GM10266 (cell line): Measurements from ENCODE around the gene DAB2.

Experiments
- DNase-seq: peaks from one replicate; pipeline ENCODE4 v3.0.0; 2012; ENCODE audit errors: extremely low spot score
- TF ChIP-seq, protein P1 (sequence below): IDR thresholded peaks from 2 replicates; pipeline ENCODE4 v1.5.1; 2012; ENCODE audit warnings: mild to moderate bottlenecking, low read depth; ENCODE audit not compliant: control insufficient read depth, insufficient read depth; ENCODE audit errors: missing control alignments

Gene DAB2

DNA sequence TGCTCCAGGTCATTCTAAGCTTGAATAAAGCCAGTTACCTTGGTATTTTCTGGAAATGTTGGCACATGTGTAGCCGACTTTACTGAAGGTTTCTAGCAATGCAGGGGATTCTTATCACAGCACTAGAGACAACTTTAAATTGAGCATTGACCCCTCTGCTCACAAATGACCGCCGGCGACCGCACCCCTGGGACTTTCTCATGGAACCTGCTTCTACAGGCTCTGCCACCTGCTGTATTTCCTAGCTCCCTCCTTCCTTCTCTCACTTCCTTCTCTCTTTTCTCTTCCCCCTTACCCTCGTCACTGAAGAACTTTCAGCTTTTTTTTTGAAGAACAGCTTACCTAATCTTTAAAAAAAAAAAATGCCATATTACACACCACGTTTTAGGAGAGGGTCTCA is 30.9 kb upstream of the DAB2 start:
- no peak for DNase-seq
- TF ChIP-seq, protein P1, sequence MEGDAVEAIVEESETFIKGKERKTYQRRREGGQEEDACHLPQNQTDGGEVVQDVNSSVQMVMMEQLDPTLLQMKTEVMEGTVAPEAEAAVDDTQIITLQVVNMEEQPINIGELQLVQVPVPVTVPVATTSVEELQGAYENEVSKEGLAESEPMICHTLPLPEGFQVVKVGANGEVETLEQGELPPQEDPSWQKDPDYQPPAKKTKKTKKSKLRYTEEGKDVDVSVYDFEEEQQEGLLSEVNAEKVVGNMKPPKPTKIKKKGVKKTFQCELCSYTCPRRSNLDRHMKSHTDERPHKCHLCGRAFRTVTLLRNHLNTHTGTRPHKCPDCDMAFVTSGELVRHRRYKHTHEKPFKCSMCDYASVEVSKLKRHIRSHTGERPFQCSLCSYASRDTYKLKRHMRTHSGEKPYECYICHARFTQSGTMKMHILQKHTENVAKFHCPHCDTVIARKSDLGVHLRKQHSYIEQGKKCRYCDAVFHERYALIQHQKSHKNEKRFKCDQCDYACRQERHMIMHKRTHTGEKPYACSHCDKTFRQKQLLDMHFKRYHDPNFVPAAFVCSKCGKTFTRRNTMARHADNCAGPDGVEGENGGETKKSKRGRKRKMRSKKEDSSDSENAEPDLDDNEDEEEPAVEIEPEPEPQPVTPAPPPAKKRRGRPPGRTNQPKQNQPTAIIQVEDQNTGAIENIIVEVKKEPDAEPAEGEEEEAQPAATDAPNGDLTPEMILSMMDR = no peak

DNA sequence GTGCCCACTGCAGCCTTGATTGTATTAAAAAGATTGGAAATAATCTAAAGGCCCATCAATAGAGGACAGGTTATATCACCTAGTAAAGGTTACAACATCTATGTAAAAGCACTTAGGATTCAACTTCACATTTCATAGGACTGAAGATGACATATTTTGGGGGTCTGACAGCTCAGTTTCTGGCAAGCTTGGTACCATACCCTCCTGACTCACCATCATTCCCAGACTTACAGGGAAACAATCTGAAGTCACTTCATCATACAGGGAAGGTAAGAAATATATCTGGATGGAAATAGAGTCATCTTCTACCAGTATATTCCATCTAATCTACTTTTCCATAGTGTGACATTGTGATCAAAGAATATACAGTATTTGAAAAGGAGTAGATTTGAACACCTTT is 28.8 kb upstream of the DAB2 start:
- no peak for DNase-seq
- TF ChIP-seq, protein P1 = no peak

DNA sequence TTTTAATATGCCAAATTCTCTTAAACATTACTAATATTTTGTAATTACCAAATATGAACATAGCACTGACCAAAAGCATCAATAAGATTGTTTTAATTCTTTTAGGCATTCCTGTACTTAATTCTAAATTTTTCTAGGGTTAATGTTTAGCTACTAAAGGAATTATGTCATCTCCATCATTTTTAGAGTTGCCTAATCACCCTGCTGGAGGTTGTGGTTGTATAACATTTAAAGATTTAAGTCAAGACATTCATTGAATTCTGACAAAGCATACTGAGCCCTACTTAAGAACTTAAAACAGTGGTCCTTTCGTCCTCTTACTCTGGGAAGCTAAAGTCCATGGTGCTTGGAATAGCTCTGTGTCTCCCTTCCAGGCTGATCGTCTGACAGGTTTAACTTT is 28.1 kb upstream of the DAB2 start:
- TF ChIP-seq, protein P1 = no peak
- DNase-seq = no peak

DNA sequence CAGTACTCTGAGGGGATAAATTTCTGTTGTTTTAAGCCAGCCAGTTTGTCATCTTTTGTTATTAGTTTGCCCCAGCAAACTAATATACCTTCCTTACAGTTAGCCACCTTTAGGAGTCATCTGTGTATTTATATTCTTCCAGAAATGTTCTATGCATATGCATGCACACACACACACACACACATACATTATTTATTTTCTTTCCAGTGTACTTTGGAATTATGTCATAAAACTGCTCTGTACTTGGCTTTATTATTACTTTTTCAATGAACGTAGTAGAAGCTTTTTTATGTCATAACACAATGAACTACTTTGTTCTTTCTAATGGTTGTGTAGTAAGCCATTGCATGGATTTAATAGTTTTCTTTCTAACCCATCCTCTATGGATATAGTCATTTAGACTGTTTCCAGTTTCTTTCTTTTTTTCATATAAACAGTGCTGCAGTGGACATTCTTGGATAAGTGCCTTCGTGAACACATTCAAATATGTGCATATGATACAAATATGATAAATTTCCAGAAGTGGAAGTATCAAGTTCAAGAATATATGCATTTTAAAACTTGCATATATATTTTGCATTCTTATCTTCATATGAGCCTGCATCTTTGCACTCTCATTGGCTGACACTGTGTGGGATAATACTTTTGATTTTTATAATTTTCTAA is 26.6 kb upstream of the DAB2 start:
- no peak for DNase-seq
- TF ChIP-seq, protein P1 = no peak

DNA sequence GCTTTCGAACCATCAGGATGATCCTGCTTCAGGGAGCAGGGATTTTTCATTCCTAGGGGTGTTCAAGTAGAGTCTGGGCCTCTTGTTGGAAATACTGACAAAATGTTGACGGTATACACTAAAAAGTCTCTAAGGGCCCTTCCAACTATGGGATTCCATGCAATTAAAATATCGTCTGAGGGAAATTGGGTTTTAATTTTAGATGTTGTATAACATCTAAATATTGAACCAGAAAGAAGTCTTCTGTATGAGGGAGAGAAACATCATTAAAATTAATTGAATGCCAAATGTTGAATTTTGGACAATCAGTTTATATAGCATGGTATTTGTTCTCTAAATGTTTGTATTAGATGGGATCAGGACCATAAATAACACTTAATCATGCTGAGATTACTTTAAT is 25.7 kb upstream of the DAB2 start:
- no peak for DNase-seq
- TF ChIP-seq, protein P1 = no peak

DNA sequence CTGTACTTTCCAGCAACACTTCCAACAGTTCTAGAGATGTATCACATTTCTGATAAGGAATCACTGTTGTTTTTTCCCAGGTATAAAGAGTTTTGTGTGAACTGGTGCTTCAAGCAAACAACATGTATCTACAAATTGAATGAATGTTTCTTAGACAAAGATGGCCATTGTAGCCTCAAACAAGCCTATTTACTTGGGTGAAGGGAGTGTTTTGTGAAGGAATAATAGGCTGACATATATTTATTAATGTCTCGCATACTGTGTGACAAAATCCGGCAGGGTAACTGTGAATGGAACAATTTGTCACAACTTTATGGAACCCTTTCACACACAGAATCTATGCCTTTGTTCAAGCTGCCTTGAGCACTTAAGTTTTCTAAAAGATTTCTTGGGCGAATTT is 24.8 kb upstream of the DAB2 start:
- DNase-seq = no peak
- TF ChIP-seq, protein P1 = no peak

DNA sequence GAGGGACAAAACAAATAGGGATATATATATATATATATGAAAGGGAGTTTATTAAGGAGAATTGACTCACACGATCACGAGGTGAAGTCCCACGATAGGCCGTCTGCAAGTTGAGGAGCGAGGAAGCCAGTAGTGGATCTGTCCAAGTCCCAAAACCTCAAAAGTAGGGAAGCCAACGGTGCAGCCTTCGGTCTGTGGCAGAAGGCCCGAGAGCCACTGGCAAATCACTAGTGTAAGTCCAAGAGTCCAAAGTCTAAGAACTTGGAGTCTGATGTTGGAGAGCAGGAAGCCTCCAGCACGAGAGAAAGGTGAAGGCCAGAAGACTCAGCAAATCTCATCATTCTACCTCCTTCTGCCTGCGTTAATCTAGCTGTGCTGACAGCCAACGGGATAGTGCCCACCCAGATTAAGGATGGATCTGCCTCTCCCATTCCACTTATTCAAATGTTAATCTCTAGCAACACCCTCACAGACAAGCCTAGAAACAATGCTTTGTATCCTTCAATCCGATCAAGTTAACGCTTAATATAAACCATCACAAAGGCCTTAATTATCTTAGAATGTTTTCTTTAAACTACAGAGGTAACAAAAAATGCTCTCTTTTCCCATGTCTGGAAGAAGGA is 23.8 kb upstream of the DAB2 start:
- DNase-seq = no peak
- TF ChIP-seq, protein P1 = no peak
